Skeletal muscle satellite cell (primary cell): ENCODE results near the gene EXOSC5.

ENCODE experiments used
- H3K27me3 ChIP-seq: 2 replicates; pipeline ENCODE4 v1.7.0; 2013; ENCODE audit warnings: low read length; ENCODE audit not compliant: control insufficient read depth, insufficient read depth
- H3K36me3 ChIP-seq: 2 replicates; pipeline ENCODE4 v1.7.0; 2013; ENCODE audit warnings: mild to moderate bottlenecking, control low read depth, low read length; ENCODE audit not compliant: insufficient read depth
- H3K4me1 ChIP-seq: 2 replicates; pipeline ENCODE4 v1.7.0; 2013; ENCODE audit warnings: low read length; ENCODE audit not compliant: control insufficient read depth, insufficient read depth
- H3K4me2 ChIP-seq: 2 replicates; pipeline ENCODE4 v1.7.0; 2013; ENCODE audit warnings: mild to moderate bottlenecking, low read length
- H3K4me3 ChIP-seq: 2 replicates; pipeline ENCODE4 v1.7.0; 2013; ENCODE audit warnings: low read length
- H3K9ac ChIP-seq: 2 replicates; pipeline ENCODE4 v1.7.0; 2013; ENCODE audit warnings: mild to moderate bottlenecking, low read depth, low read length, moderate library complexity
- H3K9me3 ChIP-seq: replicated peaks from 2 replicates; pipeline ENCODE4 v1.7.0; 2013; ENCODE audit warnings: mild to moderate bottlenecking, control low read depth, low read length

Gene EXOSC5

DNA sequence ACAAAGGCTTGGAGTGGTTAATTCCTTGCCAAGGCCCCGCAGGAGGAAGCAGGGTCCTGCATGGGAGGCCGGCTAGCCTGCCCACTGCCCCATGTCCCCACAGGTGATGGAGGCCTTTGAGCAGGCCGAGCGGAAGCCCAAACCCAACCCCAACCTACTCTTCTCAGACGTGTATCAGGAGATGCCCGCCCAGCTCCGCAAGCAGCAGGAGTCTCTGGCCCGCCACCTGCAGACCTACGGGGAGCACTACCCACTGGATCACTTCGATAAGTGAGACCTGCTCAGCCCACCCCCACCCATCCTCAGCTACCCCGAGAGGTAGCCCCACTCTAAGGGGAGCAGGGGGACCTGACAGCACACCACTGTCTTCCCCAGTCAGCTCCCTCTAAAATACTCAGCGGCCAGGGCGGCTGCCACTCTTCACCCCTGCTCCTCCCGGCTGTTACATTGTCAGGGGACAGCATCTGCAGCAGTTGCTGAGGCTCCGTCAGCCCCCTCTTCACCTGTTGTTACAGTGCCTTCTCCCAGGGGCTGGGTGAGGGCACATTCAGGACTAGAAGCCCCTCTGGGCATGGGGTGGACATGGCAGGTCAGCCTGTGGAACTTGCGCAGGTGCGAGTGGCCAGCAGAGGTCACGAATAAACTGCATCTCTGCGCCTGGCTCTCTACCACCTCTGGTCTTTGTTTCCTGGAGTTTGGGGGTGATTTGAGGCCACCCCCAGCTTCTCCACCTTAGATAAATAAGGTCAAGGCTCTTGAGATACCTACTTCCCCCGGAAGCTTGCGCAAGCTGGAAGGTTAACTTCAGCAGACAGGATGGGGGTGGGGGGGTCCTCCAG is 27.4 kb upstream of the EXOSC5 start:
- H3K36me3 ChIP-seq = peaks cover 11% of the 10 kb centered on the region
- no peak overlapping the region for H3K4me2 ChIP-seq
- H3K4me1 ChIP-seq = peaks cover 13% of the 10 kb centered on the region
- H3K4me3 ChIP-seq = no peak overlapping the region
- no peak overlapping the region for H3K9ac ChIP-seq
- H3K9me3 ChIP-seq = no peaks in the 10 kb centered on the region
- no peaks in the 10 kb centered on the region for H3K27me3 ChIP-seq

DNA sequence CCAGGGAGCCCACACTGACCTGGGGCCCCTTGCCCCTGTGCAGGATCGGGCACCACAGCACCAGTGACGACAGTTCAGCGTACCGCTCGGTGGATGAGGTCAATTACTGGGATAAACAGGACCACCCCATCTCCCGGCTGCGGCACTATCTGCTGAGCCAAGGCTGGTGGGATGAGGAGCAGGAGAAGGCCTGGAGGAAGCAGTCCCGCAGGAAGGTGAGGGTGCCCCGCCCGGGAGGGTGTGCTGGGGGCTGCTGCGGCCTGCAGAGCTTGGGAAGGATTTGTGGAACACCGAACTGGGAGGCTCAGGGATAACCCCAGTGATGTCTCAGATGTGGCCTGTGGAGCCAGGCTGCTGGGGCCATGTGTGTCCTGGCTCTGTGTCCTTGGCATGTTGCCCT is 25.8 kb upstream of the EXOSC5 start:
- no peaks in the 10 kb centered on the region for H3K27me3 ChIP-seq
- H3K9me3 ChIP-seq = no peaks in the 10 kb centered on the region
- peaks cover 6% of the 10 kb centered on the region for H3K4me1 ChIP-seq
- no peak overlapping the region for H3K9ac ChIP-seq
- no peak overlapping the region for H3K4me3 ChIP-seq
- peaks cover 19% of the 10 kb centered on the region for H3K36me3 ChIP-seq
- no peak overlapping the region for H3K4me2 ChIP-seq

DNA sequence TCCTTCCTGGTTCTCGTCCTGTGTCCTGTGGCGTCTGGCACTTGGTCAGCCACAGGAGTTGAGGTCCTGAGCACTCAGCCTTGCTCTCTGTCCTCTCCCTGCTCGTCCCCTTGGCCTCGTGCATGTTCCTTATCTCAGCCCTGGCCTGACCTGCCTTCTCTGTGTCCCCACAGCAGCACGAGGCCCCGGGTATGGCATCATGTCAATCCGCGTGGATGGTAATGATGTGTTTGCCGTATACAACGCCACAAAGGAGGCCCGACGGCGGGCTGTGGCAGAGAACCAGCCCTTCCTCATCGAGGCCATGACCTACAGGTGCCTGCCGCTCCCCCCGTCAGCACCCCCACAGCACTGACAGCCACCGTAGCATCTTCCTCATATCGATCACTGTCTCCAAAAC is 25.3 kb upstream of the EXOSC5 start:
- Histone ChIP-seq H3K27me3 (no peaks in the 10 kb centered on the region), H3K4me1 (peaks cover 1% of the 10 kb centered on the region), H3K9ac (no peak overlapping the region), H3K4me2 (no peak overlapping the region), H3K4me3 (no peak overlapping the region), H3K36me3 (peaks cover 19% of the 10 kb centered on the region), H3K9me3 (no peaks in the 10 kb centered on the region)

DNA sequence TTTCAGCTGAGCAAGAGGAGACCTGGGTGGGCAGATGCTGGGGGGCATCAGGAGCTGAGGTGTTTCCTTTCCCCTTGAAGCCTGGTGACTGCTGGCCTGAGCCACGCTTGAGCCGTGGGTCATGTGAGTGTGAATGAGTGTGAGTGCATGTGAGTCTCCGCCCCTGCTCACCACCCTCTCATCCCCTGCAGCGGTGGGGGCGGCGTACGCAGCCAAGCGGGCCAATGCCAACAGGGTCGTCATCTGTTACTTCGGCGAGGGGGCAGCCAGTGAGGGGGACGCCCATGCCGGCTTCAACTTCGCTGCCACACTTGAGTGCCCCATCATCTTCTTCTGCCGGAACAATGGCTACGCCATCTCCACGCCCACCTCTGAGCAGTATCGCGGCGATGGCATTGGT is 24.8 kb upstream of the EXOSC5 start:
- Histone ChIP-seq H3K9ac (no peak overlapping the region), H3K4me3 (no peak overlapping the region)

DNA sequence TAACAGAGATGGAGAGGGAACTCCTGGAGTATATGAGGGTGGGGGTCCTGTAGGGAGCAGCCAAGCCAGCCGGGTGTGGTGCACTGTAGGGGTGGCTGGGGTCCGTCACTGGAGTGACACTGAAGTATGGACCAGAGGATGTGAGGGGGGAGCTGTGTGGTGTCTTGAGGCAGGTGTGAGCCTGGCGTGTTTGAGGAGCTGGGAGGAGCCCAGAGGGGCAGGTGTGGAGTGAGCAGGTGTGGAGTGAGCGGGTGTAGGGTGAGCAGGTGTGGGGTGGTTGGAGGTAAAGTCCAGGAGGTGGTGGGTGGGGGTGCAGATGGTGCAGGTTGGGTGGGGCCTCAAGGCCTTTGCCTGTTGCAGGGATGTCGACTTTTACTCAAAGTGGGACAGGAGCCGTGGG is 24.2 kb upstream of the EXOSC5 start:
- H3K9me3 ChIP-seq = no peaks in the 10 kb centered on the region
- peaks cover 19% of the 10 kb centered on the region for H3K36me3 ChIP-seq
- H3K4me3 ChIP-seq = no peak overlapping the region
- no peak overlapping the region for H3K9ac ChIP-seq
- H3K4me2 ChIP-seq = no peak overlapping the region
- no peaks in the 10 kb centered on the region for H3K27me3 ChIP-seq
- H3K4me1 ChIP-seq = no peaks in the 10 kb centered on the region

More for the DNA sequence above, 24.8 kb upstream of the EXOSC5 start:
- no peaks in the 10 kb centered on the region for H3K27me3 ChIP-seq
- peaks cover 19% of the 10 kb centered on the region for H3K36me3 ChIP-seq
- no peaks in the 10 kb centered on the region for H3K9me3 ChIP-seq
- H3K4me2 ChIP-seq = no peak overlapping the region
- H3K4me1 ChIP-seq = no peaks in the 10 kb centered on the region

DNA sequence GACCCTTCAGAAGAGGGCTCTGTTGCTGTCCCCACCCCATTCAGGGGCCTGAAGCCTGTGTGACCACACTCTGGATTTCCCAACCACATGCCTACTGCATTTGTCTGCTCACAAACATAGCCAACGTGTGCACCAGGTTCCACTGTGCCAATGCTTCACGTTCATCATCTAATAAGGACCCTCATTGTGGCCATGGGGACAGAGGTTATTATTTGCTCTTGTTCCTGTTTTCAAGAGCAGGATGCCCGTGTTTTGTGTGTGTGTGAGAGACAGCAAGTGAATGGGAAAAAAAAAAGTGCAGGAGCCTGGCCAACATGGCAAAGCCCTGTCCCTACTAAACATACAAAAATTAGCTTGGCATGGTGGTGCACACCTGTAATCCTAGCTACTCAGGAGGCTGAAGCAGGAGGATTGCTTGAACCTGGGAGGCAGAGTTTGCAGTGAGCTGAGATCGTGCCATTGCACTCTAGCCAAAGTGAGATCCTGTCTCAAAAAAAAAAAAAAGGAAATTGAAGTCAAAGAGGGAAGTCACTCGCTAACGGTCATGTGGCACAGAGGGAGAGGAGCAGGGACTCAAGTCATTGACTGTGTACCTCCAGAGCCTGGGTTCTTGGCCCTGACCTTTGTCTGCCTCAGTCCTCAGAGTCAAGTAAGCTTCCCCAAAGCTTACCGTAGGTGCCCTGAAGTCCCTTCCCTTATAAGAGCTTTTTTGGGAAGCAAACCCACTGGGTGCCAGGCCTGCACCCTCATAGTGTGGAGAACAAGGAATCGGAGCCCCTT is 23.1 kb upstream of the EXOSC5 start:
- H3K36me3 ChIP-seq = peaks cover 19% of the 10 kb centered on the region
- H3K9ac ChIP-seq = no peak overlapping the region
- H3K4me1 ChIP-seq = peaks cover 1% of the 10 kb centered on the region
- no peak overlapping the region for H3K4me3 ChIP-seq
- H3K4me2 ChIP-seq = no peak overlapping the region
- no peaks in the 10 kb centered on the region for H3K9me3 ChIP-seq
- H3K27me3 ChIP-seq = no peaks in the 10 kb centered on the region

DNA sequence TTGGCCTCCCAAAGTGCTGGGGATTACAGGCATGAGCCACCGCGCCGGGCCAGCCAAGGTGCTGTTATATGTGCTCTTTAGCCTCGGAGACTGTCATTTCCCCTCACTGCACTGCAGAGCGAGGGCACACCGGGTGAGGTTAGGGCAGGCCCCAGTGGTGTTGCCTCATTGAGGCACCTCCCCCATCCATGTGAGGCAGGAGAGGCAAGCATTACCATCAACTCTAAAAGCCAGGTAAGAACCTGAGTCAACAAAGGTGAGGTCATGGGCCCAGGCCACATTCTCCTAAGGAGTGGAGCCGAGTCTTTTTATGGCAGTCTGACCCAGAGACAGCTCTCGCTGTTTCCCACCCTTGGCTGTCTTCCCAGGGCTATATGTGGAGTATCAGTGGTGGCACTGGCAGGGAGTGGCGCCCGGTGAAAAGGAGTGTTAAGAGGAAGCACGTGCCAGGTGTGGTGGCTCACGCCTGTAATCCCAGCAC is 19.1 kb upstream of the EXOSC5 start:
- Histone ChIP-seq H3K4me3 (no peak overlapping the region), H3K4me1 (peaks cover 18% of the 10 kb centered on the region), H3K4me2 (no peak overlapping the region), H3K36me3 (peaks cover 24% of the 10 kb centered on the region), H3K9ac (no peak overlapping the region), H3K9me3 (no peaks in the 10 kb centered on the region), H3K27me3 (no peaks in the 10 kb centered on the region)

DNA sequence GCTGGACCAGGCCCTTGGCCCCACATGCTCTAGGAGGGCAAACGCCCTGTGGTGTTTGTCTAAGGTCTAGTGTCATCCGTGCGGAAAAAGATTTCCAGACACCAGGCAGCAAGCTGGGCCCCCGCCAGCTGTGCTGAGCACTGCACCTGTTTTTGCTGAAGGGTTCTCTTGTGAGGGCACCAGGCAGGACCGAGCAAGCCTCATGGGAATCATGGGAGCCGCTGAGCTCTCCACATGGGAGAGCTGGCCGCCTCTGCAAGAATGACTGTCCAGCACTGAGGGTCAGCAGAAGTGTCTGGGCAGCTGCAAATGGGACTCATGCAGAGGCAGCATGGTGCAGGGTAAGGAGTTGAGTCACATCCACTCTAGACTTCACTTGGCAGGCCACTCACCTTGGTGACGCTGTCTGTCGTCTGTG is 18.0 kb upstream of the EXOSC5 start:
- H3K9ac ChIP-seq = no peak overlapping the region
- no peaks in the 10 kb centered on the region for H3K9me3 ChIP-seq
- no peak overlapping the region for H3K4me3 ChIP-seq
- peaks cover 18% of the 10 kb centered on the region for H3K4me1 ChIP-seq
- no peak overlapping the region for H3K4me2 ChIP-seq
- H3K36me3 ChIP-seq = peaks cover 27% of the 10 kb centered on the region
- H3K27me3 ChIP-seq = no peaks in the 10 kb centered on the region

DNA sequence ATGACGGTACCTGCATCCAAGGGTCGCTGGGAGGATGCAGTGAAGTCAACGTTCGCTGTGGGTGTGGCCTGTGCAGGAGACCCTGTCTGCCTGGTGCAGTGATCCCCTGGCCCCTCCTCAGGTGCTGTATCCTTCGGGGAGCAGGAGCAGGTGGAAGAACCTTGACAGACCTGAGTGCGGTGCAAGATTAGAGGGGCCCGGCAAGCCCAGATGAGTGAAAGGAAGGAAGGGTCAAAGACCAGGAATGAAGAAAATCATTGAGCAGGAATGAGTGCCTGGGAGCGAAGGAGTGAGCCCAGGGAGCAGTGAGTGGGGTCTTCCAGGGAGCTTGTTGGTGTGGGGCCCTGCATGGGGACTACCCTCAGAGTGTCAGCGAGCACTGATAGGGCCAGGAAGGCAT is 17.3 kb upstream of the EXOSC5 start:
- H3K9ac ChIP-seq = no peak overlapping the region
- no peak overlapping the region for H3K4me2 ChIP-seq
- H3K36me3 ChIP-seq = peaks cover 27% of the 10 kb centered on the region
- H3K9me3 ChIP-seq = no peaks in the 10 kb centered on the region
- H3K27me3 ChIP-seq = no peaks in the 10 kb centered on the region
- peaks cover 22% of the 10 kb centered on the region for H3K4me1 ChIP-seq
- no peak overlapping the region for H3K4me3 ChIP-seq

DNA sequence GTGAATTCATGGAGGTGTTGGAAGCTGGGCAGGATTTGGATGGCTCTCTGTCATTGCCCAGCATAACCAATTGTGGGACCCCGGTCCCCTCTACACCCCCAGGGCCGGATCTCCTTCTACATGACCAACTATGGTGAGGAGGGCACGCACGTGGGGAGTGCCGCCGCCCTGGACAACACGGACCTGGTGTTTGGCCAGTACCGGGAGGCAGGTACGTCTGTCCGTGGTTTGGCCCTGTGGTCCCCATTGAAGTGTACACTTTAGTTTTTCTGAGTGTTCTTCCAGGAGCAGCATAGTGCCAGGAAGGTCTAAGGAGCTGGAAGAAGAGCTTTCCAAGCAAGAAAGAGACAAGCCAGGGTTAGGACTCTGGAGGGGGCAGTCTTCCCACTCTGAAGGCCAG is 16.8 kb upstream of the EXOSC5 start:
- H3K4me1 ChIP-seq = peaks cover 22% of the 10 kb centered on the region
- H3K9ac ChIP-seq = no peak overlapping the region
- no peaks in the 10 kb centered on the region for H3K9me3 ChIP-seq
- peaks cover 23% of the 10 kb centered on the region for H3K36me3 ChIP-seq
- H3K27me3 ChIP-seq = no peaks in the 10 kb centered on the region
- H3K4me2 ChIP-seq = no peak overlapping the region
- no peak overlapping the region for H3K4me3 ChIP-seq

DNA sequence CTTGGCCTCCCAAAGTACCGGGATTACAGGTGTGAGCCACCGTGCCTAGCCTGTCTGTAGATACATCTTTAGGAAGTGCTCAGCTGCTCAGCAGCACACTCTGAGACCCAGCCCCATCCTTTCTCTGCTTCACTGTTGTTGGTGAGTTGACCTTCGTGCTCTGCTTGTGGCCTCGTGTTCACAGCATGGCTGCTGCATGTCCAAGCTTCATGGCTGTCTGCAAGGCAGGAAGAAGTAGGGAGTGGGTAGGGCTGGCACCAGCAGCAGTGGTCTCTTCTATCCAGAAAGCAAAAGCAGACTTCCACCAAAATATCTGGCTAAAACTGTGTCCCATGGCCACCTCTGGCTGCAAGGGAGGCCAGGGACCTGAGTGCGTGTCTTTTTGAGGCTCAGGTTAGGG is 15.8 kb upstream of the EXOSC5 start:
- H3K4me1 ChIP-seq = peaks cover 22% of the 10 kb centered on the region
- no peak overlapping the region for H3K4me2 ChIP-seq
- H3K27me3 ChIP-seq = no peaks in the 10 kb centered on the region
- H3K4me3 ChIP-seq = no peak overlapping the region
- H3K36me3 ChIP-seq = peaks cover 18% of the 10 kb centered on the region
- no peak overlapping the region for H3K9ac ChIP-seq
- H3K9me3 ChIP-seq = no peaks in the 10 kb centered on the region
